GM12874 (cell line): ENCODE measurements around the gene LAMC3.

ENCODE experiments used
- CTCF ChIP-seq: IDR thresholded peaks from 2 replicates; pipeline ENCODE4 v1.5.1; 2011; ENCODE audit warnings: low read depth, mild to moderate bottlenecking, control low read depth, low read length, moderate library complexity; ENCODE audit not compliant: insufficient read depth

The LAMC3 gene

GRCh38 chr9:130973686-130974281, 35.2 kb upstream of the LAMC3 start:
- no peak for TF ChIP-seq CTCF

GRCh38 chr9:130974697-130975096, 34.3 kb upstream of the LAMC3 start:
- TF ChIP-seq CTCF = no peak

GRCh38 chr9:130975156-130975555, 33.8 kb upstream of the LAMC3 start:
- no peak for TF ChIP-seq CTCF

GRCh38 chr9:130975932-130976841, 32.8 kb upstream of the LAMC3 start:
- TF ChIP-seq CTCF = no peak

GRCh38 chr9:130977811-130978221, 31.2 kb upstream of the LAMC3 start:
- TF ChIP-seq CTCF = no peak

GRCh38 chr9:130979591-130980385, 29.2 kb upstream of the LAMC3 start:
- no peak for TF ChIP-seq CTCF

- TF ChIP-seq CTCF = no peak
These were observed 28.4 kb upstream of the LAMC3 start for GRCh38 chr9:130980526-130980925.
